Measurements from ENCODE around the gene ICAM1.
A peak's percentile ranks its signal among the peaks of the same experiment; 100 is the strongest.
"Not testable (repeated sequence)": the region's sequence is repeated elsewhere in the genome, so short reads cannot be mapped to it uniquely, and the experiment has no call there.

The ICAM1 gene

DNA sequence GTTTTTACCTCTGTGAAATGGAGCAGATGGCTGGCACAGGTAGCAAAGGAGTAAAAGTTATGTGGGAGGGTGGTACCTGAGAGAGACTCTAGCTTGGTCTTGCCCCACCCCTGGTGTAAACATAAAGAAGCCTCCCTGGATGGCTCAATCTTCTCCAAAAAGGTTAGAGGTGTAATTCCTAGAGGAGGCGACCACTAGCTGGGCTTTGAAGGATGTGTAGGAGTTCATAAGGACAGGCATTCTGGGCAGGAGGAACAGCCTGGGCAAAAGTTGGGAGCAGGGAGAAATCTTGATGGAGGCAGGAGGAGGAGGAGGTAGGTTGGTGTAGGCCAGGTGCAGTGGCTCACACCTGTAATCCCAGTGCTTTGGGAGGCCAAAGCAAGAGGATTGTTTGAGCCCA lies 8.0 kb downstream of the ICAM1 start:
- DNase-seq = no peak

- DNase-seq = no peak
These were observed 9.0 kb downstream of the ICAM1 start for GRCh38 chr19:10279737-10280442.

- not testable (repeated sequence) for DNase-seq
These were observed 11.1 kb downstream of the ICAM1 start for GRCh38 chr19:10282043-10282442.

DNA sequence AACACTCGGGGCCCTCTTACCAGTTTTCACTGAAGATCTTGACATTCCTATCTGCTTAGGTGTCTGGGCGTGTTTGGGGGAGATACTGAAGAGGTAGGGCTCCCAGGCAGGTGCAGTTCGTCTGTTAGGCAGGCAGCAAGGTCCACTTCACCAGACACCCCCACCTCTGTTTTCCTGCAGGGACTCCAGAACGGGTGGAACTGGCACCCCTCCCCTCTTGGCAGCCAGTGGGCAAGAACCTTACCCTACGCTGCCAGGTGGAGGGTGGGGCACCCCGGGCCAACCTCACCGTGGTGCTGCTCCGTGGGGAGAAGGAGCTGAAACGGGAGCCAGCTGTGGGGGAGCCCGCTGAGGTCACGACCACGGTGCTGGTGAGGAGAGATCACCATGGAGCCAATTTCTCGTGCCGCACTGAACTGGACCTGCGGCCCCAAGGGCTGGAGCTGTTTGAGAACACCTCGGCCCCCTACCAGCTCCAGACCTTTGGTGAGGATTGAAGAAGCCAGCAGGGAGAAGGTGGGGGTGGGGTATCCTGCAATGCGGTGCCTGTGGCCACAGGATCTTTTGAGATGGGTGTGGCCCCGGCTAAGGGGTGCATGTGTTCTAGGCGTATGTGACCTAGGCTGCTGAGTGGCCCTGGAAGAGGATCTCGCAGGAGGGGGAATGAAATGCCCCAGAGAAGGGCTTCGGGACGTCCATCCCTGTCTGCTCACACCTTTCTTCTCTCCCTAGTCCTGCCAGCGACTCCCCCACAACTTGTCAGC lies 12.6 kb downstream of the ICAM1 start:
- DNase-seq = no peak

DNA sequence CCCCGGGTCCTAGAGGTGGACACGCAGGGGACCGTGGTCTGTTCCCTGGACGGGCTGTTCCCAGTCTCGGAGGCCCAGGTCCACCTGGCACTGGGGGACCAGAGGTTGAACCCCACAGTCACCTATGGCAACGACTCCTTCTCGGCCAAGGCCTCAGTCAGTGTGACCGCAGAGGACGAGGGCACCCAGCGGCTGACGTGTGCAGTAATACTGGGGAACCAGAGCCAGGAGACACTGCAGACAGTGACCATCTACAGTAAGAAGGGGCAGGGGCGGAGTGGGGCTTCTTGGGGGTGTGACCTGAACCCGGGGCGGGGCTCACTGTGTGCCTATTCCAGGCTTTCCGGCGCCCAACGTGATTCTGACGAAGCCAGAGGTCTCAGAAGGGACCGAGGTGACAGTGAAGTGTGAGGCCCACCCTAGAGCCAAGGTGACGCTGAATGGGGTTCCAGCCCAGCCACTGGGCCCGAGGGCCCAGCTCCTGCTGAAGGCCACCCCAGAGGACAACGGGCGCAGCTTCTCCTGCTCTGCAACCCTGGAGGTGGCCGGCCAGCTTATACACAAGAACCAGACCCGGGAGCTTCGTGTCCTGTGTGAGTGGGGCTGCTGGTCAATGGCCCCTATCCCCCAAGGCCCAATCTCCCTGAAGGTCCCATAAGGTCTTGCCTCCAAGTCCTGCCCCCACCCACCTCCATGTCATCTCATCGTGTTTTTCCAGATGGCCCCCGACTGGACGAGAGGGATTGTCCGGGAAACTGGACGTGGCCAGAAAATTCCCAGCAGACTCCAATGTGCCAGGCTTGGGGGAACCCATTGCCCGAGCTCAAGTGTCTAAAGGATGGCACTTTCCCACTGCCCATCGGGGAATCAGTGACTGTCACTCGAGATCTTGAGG lies 13.4 kb downstream of the ICAM1 start:
- no peak for DNase-seq

DNA sequence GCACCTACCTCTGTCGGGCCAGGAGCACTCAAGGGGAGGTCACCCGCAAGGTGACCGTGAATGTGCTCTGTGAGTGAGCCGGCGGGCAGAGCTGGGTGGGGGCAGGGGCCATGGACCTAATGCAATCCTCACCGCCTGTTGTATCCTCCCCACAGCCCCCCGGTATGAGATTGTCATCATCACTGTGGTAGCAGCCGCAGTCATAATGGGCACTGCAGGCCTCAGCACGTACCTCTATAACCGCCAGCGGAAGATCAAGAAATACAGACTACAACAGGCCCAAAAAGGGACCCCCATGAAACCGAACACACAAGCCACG lies 14.0 kb downstream of the ICAM1 start:
- DNase-seq = no peak

DNA sequence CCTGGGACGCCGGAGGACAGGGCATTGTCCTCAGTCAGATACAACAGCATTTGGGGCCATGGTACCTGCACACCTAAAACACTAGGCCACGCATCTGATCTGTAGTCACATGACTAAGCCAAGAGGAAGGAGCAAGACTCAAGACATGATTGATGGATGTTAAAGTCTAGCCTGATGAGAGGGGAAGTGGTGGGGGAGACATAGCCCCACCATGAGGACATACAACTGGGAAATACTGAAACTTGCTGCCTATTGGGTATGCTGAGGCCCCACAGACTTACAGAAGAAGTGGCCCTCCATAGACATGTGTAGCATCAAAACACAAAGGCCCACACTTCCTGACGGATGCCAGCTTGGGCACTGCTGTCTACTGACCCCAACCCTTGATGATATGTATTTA lies 14.5 kb downstream of the ICAM1 start:
- no peak for DNase-seq

DNA sequence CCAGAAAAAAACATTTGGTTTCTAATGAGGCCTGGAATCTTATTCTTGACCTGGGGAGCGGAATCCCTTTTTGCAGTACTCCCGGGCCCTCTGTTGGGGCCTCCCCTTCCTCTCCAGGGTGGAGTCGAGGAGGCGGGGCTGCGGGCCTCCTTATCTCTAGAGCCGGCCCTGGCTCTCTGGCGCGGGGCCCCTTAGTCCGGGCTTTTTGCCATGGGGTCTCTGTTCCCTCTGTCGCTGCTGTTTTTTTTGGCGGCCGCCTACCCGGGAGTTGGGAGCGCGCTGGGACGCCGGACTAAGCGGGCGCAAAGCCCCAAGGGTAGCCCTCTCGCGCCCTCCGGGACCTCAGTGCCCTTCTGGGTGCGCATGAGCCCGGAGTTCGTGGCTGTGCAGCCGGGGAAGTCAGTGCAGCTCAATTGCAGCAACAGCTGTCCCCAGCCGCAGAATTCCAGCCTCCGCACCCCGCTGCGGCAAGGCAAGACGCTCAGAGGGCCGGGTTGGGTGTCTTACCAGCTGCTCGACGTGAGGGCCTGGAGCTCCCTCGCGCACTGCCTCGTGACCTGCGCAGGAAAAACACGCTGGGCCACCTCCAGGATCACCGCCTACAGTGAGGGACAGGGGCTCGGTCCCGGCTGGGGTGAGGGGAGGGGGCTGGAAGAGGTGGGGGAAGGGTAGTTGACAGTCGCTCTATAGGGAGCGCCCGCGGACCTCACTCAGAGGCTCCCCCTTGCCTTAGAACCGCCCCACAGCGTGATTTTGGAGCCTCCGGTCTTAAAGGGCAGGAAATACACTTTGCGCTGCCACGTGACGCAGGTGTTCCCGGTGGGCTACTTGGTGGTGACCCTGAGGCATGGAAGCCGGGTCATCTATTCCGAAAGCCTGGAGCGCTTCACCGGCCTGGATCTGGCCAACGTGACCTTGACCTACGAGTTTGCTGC lies 16.1 kb downstream of the ICAM1 start, which contains the start of gene ICAM4:
ICAM4 (plus strand) TSS at position 153 of the 935 bp plus-strand sequence; CDS start at position 211, 58 bp downstream.
- DNase-seq = no peak

- DNase-seq = no peak
These were observed 17.8 kb downstream of the ICAM1 start for GRCh38 chr19:10288662-10289166.

GRCh38 chr19:10289167-10289835 lies 18.4 kb downstream of the ICAM1 start:
- no peak for DNase-seq

DNA sequence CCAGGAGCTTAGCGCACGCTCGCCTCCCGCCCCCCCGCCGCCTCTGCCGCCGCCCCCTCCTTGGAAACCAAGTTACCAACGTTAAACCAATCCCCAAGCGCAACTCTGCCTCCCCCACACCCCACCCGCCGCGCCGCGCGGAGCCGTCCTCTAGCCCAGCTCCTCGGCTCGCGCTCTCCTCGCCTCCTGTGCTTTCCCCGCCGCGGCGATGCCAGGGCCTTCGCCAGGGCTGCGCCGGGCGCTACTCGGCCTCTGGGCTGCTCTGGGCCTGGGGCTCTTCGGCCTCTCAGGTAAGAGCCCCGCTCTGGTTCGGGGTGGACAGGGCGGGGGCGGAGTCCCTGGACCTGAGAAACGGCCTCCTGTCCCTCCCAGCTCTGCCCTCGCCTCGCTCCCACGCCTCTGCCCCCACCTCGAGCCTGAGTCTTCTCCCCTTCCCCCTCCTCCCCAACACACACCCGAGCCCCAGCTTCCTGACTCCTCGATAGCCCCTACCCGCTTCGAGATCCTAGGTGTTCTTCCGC lies 19.0 kb downstream of the ICAM1 start, which contains the start of gene ICAM5:
ICAM5 (plus strand) TSS at position 117 of the 521 bp plus-strand sequence; CDS start at position 209, 92 bp downstream.
- no peak for DNase-seq

GRCh38 chr19:10290357-10290875 lies 19.5 kb downstream of the ICAM1 start:
- DNase-seq = no peak

GRCh38 chr19:10290876-10291553 lies 20.1 kb downstream of the ICAM1 start:
- no peak for DNase-seq

GRCh38 chr19:10291554-10292205 lies 20.8 kb downstream of the ICAM1 start:
- no peak for DNase-seq

DNA sequence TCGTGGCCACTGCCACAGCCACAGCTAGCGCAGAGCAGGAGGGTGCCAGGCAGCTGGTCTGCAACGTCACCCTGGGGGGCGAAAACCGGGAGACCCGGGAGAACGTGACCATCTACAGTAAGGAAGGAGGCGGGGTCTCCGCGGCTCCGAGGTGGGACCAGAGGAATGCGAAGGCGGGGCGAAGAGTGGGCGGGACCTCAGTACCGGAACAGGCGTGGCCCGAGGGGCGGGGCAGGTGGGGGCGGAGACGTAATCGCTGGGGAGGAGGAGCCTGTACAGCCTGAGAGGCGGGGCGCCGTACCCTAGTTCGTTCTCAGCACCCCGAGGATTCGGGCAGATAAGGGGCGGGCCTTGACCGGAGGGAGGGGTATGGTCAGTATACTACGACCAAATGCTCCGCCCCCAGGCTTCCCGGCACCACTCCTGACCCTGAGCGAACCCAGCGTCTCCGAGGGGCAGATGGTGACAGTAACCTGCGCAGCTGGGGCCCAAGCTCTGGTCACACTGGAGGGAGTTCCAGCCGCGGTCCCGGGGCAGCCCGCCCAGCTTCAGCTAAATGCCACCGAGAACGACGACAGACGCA lies 21.4 kb downstream of the ICAM1 start:
- DNase-seq = peak; percentile 71

- DNase-seq = no peak
These were observed 22.1 kb downstream of the ICAM1 start for GRCh38 chr19:10292789-10293636.

GRCh38 chr19:10293637-10294367 lies 22.9 kb downstream of the ICAM1 start:
- DNase-seq = no peak

DNA sequence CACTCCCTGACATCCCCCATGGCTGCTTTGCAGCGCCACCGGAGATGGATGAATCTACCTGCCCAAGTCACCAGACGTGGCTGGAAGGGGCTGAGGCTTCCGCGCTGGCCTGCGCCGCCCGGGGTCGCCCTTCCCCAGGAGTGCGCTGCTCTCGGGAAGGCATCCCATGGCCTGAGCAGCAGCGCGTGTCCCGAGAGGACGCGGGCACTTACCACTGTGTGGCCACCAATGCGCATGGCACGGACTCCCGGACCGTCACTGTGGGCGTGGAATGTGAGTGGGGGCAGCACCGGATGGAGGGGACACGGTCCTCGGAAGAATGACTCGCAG lies 23.4 kb downstream of the ICAM1 start:
- DNase-seq = no peak

Measured in femur (tissue), 1 donor.